Activated CD8-positive, alpha-beta memory T cell treated with anti-CD3 and anti-CD28 coated beads, Interleukin-2, amount 50 U/mL, for 1 hour (primary cell): ENCODE measurements around the gene GARIN5A.

Experiments used
- DNase-seq: peaks from one replicate; pipeline ENCODE4 v3.0.0-alpha.2; 2020; ENCODE audit errors: extremely low read depth

The GARIN5A gene

GRCh38 chr19:50508843-50509190 is 32.2 kb upstream of the GARIN5A start:
- no peak for DNase-seq

GRCh38 chr19:50507376-50507775 is 30.7 kb upstream of the GARIN5A start:
- no peak for DNase-seq

DNA sequence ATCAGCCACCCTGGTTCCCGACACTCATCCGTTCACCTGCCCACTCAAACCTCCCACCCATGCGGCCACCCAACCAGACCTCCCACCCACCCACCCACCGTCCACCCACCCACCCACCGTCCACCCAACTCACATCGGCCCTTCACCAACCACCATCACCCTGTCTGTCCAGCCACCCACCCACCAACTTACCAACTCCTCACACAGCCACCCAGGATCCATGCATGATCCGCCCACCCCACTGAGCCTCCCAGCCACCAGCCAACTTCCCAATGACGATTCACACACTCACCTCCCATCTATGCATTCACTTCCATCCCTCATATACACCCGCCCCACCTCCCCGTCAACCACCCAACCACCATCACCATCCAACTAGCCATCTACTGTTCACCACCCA is 30.1 kb upstream of the GARIN5A start:
- no peak for DNase-seq

GRCh38 chr19:50505856-50506611 is 29.4 kb upstream of the GARIN5A start:
- DNase-seq, result no peak

- DNase-seq, result no peak
These were observed 25.2 kb upstream of the GARIN5A start for GRCh38 chr19:50501568-50502475.

GRCh38 chr19:50501186-50501567 is 24.5 kb upstream of the GARIN5A start:
- DNase-seq, result no peak

DNA sequence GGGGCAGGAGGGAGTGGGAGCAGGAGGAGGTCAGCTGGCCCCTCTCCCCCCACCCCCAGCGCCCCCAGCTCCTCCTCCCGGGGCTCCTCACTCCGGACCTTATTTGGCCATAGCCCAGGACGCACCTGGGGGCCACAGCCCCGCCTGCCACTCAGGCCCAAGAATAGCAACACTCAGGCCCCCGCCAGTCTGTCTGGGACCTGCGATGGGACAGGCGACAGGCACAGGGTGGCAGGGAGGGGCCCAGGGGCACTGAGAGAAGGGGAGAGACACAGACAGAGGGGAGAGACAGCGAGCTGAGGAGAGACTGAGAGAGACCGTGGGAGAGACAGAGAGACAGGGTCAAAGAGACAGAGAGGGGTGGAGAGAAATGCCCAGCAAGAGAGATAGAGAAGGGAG is 24.1 kb upstream of the GARIN5A start:
- no peak for DNase-seq

DNA sequence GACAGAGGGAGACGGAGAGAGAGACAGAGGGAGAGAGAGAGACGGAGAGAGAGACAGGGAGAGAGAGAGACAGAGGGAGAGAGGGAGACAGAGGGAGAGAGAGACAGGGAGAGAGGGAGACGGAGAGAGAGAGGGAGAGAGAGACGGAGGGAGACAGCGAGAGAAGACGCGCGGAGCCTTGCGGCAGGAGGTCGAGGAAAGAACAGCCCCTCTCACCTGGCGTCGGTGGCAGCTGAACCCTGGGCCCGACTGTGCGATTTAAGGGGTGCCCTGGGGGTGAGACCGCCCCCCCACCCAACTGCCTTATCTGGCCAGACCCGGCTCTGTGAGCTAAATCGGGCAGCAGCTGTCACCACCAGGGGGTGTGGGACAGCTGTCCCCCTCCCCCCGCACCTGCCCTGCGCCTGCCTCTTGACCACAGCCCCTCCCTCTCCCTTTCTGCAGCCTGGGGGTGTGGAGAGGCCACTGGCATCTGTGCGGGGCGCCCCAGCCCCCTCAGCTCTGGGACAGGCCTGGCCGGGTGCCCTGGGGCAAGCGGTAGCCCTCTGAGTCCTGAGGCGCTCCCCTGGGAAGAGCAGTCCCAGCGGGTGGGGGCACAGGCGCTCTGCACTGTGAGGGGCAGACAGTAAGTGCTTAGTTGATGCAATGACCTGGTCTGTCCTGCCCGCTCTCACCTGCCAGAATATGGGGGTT is 23.6 kb upstream of the GARIN5A start:
- no peak for DNase-seq

DNA sequence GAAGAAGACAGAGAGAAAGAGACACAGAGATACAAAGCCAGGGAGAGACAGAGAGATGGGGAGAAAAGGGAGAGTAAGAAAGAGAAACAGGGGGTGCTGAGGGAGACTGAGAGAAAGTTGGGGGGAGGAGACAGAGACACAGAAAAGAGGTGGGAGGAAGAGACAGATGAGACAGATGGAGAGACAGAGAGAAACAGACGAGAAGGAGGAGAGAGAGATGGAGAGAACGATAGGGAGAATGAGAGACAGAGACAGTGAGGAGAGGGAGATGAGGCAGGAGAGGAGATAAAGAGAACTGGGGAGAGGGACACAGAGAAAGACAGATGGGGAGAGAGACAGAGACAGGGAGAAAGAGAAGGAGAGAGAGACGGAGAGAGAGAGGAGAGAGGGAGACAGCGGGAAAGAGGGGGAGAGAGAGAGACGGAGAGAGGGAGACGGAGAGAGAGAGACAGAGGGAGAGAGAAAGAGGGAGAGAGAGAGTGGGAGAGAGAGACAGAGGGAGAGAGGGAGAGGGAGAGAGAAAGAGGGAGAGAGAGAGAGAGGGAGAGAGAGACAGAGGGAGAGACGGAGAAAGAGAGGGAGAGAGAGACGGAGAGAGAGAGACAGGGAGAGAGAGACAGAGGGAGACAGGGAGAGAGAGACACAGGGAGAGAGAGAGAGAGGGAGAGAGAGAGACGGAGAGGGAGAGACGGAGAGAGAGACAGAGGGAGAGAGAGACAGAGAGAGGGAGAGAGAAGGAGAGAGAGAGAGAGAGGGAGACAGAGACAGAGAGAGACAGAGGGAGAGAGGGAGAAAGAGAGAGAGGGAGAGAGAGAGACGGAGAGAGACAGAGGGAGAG is 21.8 kb upstream of the GARIN5A start:
- no peak for DNase-seq

GRCh38 chr19:50497022-50497405 is 20.4 kb upstream of the GARIN5A start:
- DNase-seq, result no peak

DNA sequence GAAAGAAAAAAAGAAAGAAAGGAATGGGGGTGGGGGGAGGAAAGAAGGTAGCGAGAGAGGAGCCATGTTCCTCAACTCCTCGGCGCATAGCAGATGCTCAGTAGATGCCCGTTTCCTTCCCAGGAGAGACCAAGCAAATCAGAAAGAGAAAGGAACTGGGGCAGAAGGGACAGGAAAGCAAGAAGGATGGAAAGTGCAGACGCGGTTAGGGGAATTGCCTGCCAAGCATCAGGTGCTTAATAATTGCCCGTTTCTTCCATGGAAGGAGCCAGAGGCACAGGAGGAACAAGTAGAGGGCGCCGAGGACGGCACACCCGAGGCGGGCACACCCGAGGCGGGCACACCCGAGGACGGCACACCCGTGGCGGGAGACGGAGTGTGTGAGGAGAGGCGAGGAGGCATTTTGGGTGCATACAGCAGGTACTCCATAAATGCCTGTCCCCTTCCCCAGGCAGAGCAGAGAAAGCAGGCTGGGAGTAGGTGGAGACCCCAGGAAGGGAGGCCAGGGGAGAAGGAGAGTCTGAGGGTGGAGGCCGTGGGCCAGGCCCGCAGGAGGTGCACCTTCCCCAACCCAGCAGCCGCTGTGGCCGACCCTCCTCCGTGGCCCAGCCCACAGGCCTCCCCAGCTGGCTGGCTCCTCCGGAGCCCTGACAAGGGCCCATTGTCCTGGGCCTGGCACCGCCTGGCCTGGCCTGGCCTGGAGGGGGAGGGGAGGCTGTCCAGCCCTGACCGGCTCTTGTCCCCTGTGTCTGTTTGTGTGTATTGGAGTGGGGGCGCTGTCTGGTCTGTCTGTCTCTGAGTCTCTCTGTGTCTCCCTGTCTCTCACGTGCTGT is 19.8 kb upstream of the GARIN5A start:
- no peak for DNase-seq

DNA sequence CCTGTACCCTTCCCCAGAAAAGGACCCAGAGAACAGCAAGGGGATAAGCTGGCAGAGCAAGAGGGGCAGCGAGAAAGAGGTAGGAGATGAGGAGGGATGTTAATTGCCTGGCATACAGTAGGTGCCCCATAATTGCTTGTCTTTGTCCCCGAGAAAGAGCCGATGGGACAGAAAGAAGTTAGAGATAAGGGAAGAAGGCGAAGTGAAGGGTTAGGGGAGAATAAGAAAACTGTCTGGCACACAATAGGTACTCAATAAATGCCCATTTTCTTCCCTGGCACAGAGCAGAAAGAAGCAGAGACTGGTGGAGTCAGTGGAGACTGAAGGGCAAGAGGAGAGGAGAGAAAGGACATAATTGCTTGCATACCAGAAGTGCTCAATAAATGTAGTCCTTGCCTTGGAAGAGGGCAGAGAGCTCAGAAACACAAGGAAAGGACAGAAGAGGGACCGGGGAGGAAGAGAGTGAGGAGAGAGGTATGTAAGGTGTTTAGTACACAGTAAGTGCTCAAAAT is 18.4 kb upstream of the GARIN5A start:
- no peak for DNase-seq

DNA sequence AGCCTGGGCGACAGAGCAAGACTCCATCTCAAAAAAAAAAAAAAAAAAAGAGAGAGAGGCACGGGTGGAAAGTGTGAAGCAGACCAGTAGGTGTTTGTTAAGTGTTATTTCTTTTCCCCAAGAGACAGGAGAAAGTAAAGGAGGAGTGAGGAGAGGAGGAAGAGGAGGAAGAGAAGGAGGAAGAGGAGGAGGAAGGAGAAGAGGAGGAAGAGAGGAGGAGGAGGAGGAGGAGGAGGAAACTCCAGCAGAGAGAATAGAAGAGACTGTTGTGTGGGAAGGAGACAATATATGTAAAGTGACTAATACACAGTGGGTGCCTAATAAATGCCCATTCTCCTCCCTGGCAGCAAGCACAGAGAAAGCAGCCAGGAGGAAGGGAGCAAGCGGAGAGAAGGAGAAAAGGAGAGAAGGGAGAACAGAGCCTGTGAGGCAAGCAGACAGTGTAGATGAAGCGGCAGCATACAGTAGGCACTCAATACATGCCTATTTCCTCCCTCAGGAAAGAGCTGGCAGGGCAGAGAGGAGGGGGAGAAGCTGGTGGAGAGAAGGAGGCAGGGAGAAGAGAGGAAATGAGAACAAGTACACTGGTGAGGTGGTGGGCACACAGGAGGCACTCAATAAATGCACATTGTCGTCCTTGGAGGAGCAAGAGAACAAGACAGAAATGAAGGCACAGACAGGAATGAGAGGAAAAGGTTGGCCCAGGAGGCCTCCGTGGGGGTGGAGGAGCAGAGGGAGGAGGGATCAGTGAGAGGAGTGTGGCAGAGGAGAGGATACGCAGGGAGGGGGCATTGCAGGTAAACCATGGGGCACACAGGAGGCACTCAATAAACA is 17.8 kb upstream of the GARIN5A start:
- DNase-seq, result no peak

GRCh38 chr19:50493171-50493570 is 16.5 kb upstream of the GARIN5A start:
- DNase-seq, result no peak

GRCh38 chr19:50492303-50493052 is 15.8 kb upstream of the GARIN5A start:
- no peak for DNase-seq

GRCh38 chr19:50490991-50491472 is 14.4 kb upstream of the GARIN5A start:
- DNase-seq, result no peak

GRCh38 chr19:50490411-50490811 is 13.8 kb upstream of the GARIN5A start:
- DNase-seq, result no peak

DNA sequence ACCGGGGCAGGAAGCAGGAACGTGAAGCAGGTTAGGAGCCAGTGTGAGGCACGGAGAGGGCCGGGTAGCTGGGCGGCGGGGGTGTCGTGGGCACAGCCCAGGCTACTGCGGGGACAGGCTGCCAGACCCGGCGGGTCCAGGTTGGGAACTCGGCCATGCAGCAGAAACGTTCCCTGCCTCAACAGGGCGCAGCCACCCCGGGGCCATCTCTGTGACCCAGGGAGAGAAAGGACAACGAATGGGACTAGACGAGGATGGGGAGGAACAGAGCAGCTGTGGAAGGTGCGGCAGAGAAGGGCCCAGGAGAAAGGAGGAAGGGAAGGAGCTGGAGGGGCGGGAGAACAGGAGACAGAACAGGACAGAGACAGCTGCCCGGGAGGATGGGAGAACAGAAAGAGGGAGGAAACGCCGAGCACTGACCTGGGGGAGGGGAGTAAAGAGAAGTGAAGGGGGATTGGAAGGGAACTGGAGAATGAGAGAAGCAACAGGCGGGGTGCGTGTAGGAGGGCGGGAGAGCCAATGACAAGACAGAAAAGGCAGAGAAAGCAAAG is 12.9 kb upstream of the GARIN5A start:
- DNase-seq, result no peak
